IPS-NIHi11 (cell line): ENCODE data around the gene C19orf12.

Experiments used
- DNase-seq: peaks from one replicate; pipeline ENCODE4 v3.0.0; 2012; ENCODE audit warnings: mixed read lengths, low spot score

The C19orf12 gene

GRCh38 chr19:29662604-29663404 is 52.3 kb downstream of the C19orf12 start:
- DNase-seq = no peak

GRCh38 chr19:29662278-29662603 is 52.8 kb downstream of the C19orf12 start:
- no peak for DNase-seq

GRCh38 chr19:29660835-29661234 is 54.2 kb downstream of the C19orf12 start:
- DNase-seq = no peak

DNA sequence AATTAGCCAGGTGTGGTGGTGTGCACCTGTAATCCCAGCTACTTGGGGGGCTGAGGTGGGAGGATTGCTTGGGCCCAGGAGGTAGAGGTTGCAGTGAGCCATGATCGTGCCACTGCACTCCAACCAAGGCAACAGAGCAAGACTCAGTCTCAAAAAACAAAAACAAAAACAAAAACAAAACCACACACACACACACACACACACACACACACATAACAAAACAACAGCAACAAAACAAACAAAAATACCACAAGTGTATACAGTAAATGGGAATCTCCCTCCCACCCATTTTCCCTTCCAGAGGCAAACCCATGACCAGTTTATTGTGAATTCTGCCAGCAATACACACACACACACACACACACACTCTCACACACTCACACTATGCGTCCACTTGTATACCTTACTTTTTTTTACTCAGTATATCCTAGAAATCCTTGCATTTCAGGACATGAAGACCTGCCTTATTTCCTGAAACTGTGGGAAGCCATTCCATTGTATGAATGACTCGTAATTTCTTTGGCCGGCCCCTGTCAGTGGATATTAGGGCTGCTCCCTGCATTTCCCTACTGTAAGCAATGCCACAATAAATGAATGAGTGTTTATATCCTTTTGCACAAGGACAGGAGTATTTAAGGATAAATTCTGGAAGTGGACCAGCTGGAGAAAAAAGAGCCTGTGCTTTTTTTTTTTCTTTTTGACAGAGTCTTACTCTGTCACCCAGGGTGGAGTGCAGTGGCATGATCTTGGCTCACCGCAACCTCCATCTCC is 56.7 kb downstream of the C19orf12 start:
- no peak for DNase-seq

GRCh38 chr19:29655648-29656335 is 59.3 kb downstream of the C19orf12 start:
- no peak for DNase-seq

GRCh38 chr19:29653398-29653797 is 61.7 kb downstream of the C19orf12 start:
- no peak for DNase-seq

GRCh38 chr19:29651622-29652394 is 63.3 kb downstream of the C19orf12 start:
- DNase-seq = no peak

DNA sequence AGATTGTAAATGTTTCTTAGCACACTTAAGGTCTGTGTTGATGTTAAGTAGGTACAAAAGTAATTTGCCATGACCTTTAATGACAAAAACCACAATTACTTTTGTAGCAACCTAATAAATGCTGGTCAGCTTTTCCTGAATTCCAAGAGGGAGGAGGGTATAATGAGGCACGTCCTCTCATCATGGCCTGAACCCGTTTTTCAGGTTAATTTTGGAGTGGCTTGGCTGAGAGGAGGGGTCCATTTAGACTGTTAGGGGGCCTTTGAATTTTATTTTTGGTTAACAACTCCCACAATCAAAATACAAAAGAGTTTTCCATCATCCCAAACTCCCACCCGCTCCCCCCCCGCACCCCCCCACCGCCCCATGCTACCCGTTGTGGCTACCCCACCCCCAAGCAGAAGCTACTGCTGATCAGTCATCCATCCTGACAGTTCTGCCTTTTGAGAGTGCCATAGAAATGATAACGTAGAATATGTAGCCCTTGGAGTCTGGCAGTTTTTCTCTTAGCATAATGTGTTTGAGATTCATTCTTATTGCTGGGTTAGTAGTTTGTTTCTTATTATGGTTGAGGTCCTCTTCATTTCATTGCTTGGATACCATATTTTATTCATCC is 64.2 kb downstream of the C19orf12 start:
- no peak for DNase-seq
